ENCODE results near the gene DPF3.

DNA sequence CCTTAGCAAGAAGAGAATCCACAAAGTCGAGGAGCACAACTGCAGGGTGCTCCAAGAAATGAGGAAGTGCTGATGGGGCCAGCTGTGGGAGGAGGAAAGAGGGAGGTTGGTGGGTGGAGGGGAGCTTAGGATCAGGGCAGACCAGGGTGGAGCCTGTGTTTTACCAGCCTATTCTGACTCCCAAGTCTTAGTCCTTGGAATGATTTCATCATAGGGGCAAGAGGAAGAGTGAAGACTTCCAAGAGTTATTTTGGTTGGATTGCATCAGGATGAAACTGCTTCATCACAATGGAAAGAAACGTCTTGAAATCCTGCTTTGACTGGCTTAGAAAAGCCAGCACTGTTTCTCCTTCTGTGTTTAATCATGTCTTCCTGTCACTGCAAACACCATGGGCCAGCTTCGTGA is 194.0 kb downstream of the DPF3 start:
- no peak for TF ChIP-seq POLR2A (IDR thresholded peaks at IDR 0.05)
- TF ChIP-seq, protein P1, sequence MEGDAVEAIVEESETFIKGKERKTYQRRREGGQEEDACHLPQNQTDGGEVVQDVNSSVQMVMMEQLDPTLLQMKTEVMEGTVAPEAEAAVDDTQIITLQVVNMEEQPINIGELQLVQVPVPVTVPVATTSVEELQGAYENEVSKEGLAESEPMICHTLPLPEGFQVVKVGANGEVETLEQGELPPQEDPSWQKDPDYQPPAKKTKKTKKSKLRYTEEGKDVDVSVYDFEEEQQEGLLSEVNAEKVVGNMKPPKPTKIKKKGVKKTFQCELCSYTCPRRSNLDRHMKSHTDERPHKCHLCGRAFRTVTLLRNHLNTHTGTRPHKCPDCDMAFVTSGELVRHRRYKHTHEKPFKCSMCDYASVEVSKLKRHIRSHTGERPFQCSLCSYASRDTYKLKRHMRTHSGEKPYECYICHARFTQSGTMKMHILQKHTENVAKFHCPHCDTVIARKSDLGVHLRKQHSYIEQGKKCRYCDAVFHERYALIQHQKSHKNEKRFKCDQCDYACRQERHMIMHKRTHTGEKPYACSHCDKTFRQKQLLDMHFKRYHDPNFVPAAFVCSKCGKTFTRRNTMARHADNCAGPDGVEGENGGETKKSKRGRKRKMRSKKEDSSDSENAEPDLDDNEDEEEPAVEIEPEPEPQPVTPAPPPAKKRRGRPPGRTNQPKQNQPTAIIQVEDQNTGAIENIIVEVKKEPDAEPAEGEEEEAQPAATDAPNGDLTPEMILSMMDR (IDR thresholded peaks at IDR 0.05): no peak

Measured in esophagus squamous epithelium (tissue), 4 donors.